Loucy (cell line): ENCODE results near the gene GUCY1B1.

ENCODE experiments used
- H2AFZ ChIP-seq: fragments of 200-600 bp; sonication (generic); 2 replicates; pipeline ENCODE4 v1.6.0; 2016; ENCODE audit warnings: antibody characterized with exemption, mild to moderate bottlenecking, low read length, moderate library complexity
- H3F3A ChIP-seq: fragments of 200-600 bp; 2 replicates; pipeline ENCODE4 v1.6.0; 2016; ENCODE audit warnings: antibody characterized with exemption, low read depth, mild to moderate bottlenecking
- H3K27me3 ChIP-seq: fragments of 200-600 bp; sonication (generic); 2 replicates; pipeline ENCODE4 v1.6.1; 2014; ENCODE audit warnings: low read length, mild to moderate bottlenecking; ENCODE audit not compliant: insufficient read depth, poor library complexity, severe bottlenecking
- H3K36me3 ChIP-seq: fragments of 200-600 bp; sonication (generic); 2 replicates; pipeline ENCODE4 v1.6.1; 2016; ENCODE audit warnings: low read length; ENCODE audit not compliant: insufficient read depth
- H3K4me1 ChIP-seq: fragments of 200-600 bp; sonication (generic); 2 replicates; pipeline ENCODE4 v1.5.1; 2014; ENCODE audit warnings: low read length, mild to moderate bottlenecking; ENCODE audit not compliant: insufficient read depth, poor library complexity, severe bottlenecking
- H3K4me2 ChIP-seq: fragments of 200-600 bp; sonication (generic); 2 replicates; pipeline ENCODE4 v1.6.0; 2014; ENCODE audit warnings: antibody characterized with exemption, low read length, low read depth, mild to moderate bottlenecking; ENCODE audit not compliant: poor library complexity, severe bottlenecking
- H3K4me3 ChIP-seq: fragments of 200-600 bp; sonication (generic); 2 replicates; pipeline ENCODE4 v1.5.1; 2014; ENCODE audit warnings: low read length, mild to moderate bottlenecking, mixed read lengths; ENCODE audit not compliant: poor library complexity, severe bottlenecking
- H3K79me2 ChIP-seq: fragments of 200-600 bp; sonication (generic); 2 replicates; pipeline ENCODE4 v1.6.1; 2014; ENCODE audit warnings: low read length; ENCODE audit not compliant: insufficient read depth
- H3K9ac ChIP-seq: fragments of 200-600 bp; sonication (generic); 2 replicates; pipeline ENCODE4 v1.6.0; 2014; ENCODE audit warnings: mild to moderate bottlenecking, low read depth, low read length, moderate library complexity; ENCODE audit not compliant: poor library complexity, severe bottlenecking
- H3K9me2 ChIP-seq: fragments of 200-600 bp; sonication (generic); replicated peaks from 2 replicates; pipeline ENCODE4 v1.6.1; 2016; ENCODE audit warnings: low read depth, low read length, mixed read lengths
- H3K9me3 ChIP-seq: fragments of 200-600 bp; sonication (generic); 2 replicates; pipeline ENCODE4 v1.6.1; 2014; ENCODE audit warnings: mild to moderate bottlenecking, antibody characterized with exemption, low read length, low read depth; ENCODE audit not compliant: insufficient read depth
- H4K20me1 ChIP-seq: fragments of 200-600 bp; sonication (generic); 2 replicates; pipeline ENCODE4 v1.6.0; 2014; ENCODE audit warnings: antibody characterized with exemption, low read length, mild to moderate bottlenecking; ENCODE audit not compliant: insufficient read depth, poor library complexity, severe bottlenecking
- CTCF ChIP-seq: fragments of 200-600 bp; sonication (generic); conservative IDR thresholded peaks from 2 replicates; pipeline ENCODE4 v1.5.1; 2014; ENCODE audit warnings: mild to moderate bottlenecking, antibody characterized with exemption, low read length
- EZH2phosphoT487 ChIP-seq: fragments of 200-600 bp; IDR thresholded peaks from 2 replicates; pipeline ENCODE4 v1.6.1; 2018; ENCODE audit warnings: antibody characterized with exemption, mild to moderate bottlenecking, moderate library complexity, borderline replicate concordance

Gene GUCY1B1

GRCh38 chr4:155766622-155767021, 7.8 kb downstream of the GUCY1B1 start:
- Histone ChIP-seq H4K20me1 (no peaks in the 10 kb centered on the region), H3K79me2 (no peaks in the 10 kb centered on the region), H3K27me3 (no peaks in the 10 kb centered on the region), H3K4me2 (no peak overlapping the region), H3K9ac (no peak overlapping the region), H3K4me1 (peaks cover 8% of the 10 kb centered on the region), H3K36me3 (no peaks in the 10 kb centered on the region), H2AFZ (no peak overlapping the region), H3F3A (no peaks in the 10 kb centered on the region), H3K9me2 (no peaks in the 10 kb centered on the region), H3K4me3 (no peak overlapping the region), H3K9me3 (no peaks in the 10 kb centered on the region)
- no peak for TF ChIP-seq EZH2phosphoT487
- no peak for TF ChIP-seq CTCF

GRCh38 chr4:155768370-155768769, 9.5 kb downstream of the GUCY1B1 start:
- Histone ChIP-seq H3K36me3 (no peaks in the 10 kb centered on the region), H4K20me1 (no peaks in the 10 kb centered on the region), H3K79me2 (no peaks in the 10 kb centered on the region), H3K4me2 (no peak overlapping the region), H3K9me2 (no peaks in the 10 kb centered on the region), H2AFZ (no peak overlapping the region), H3K27me3 (no peaks in the 10 kb centered on the region), H3K9ac (no peak overlapping the region), H3K4me1 (peaks cover 8% of the 10 kb centered on the region), H3K9me3 (no peaks in the 10 kb centered on the region), H3F3A (no peaks in the 10 kb centered on the region), H3K4me3 (no peak overlapping the region)
- TF ChIP-seq CTCF, result no peak
- no peak for TF ChIP-seq EZH2phosphoT487

GRCh38 chr4:155769090-155769489, 10.3 kb downstream of the GUCY1B1 start:
- H3K9ac ChIP-seq, result no peak overlapping the region
- no peaks in the 10 kb centered on the region for H3F3A ChIP-seq
- H3K4me2 ChIP-seq, result no peak overlapping the region
- H3K36me3 ChIP-seq, result no peaks in the 10 kb centered on the region
- no peak overlapping the region for H3K4me3 ChIP-seq
- no peak for TF ChIP-seq CTCF
- no peaks in the 10 kb centered on the region for H3K27me3 ChIP-seq
- H4K20me1 ChIP-seq, result no peaks in the 10 kb centered on the region
- H3K9me2 ChIP-seq, result no peaks in the 10 kb centered on the region
- peaks cover 8% of the 10 kb centered on the region for H3K4me1 ChIP-seq
- H3K9me3 ChIP-seq, result no peaks in the 10 kb centered on the region
- H3K79me2 ChIP-seq, result no peaks in the 10 kb centered on the region
- no peak overlapping the region for H2AFZ ChIP-seq
